ENCODE data around the gene COG8.
"Not testable (repeated sequence)": the region's sequence is repeated elsewhere in the genome, so short reads cannot be mapped to it uniquely, and the experiment has no call there.

The COG8 gene

GRCh38 chr16:69306031-69306430 is 33.3 kb downstream of the COG8 start:
- Histone ChIP-seq H3K4me3 (ENCODE audit: low read depth in 1 of 2, low read length in 2 of 2) (no peak overlapping the region), H3K4me1 (ENCODE audit: control insufficient read depth in 1 of 2, insufficient read depth in 2 of 2, low read length in 2 of 2) (no peaks in the 10 kb centered on the region), H3K27me3 (ENCODE audit: low read depth, low read length) (no peaks in the 10 kb centered on the region), H3K9me3 (ENCODE audit: control insufficient read depth in 1 of 2, low read length in 2 of 2) (no peaks in the 10 kb centered on the region), H3K36me3 (ENCODE audit: control insufficient read depth in 1 of 2, insufficient read depth in 2 of 2, low read length in 2 of 2) (peaks cover 9 to 13% of the 10 kb centered on the region in 2 donors), H3K27ac (ENCODE audit: low read length) (no peak overlapping the region)

- peaks cover 17 to 29% of the 10 kb centered on the region in 2 donors for H3K36me3 ChIP-seq (ENCODE audit: control insufficient read depth in 1 of 2, insufficient read depth in 2 of 2, low read length in 2 of 2)
- no peaks in the 10 kb centered on the region for H3K4me1 ChIP-seq (ENCODE audit: control insufficient read depth in 1 of 2, insufficient read depth in 2 of 2, low read length in 2 of 2)
- H3K9me3 ChIP-seq (ENCODE audit: control insufficient read depth in 1 of 2, low read length in 2 of 2): no peaks in the 10 kb centered on the region
- no peak overlapping the region for H3K4me3 ChIP-seq (ENCODE audit: low read depth in 1 of 2, low read length in 2 of 2)
- no peaks in the 10 kb centered on the region for H3K27me3 ChIP-seq (ENCODE audit: low read depth, low read length)
- H3K27ac ChIP-seq (ENCODE audit: low read length): no peak overlapping the region
Measured at GRCh38 chr16:69302301-69302700, 37.1 kb downstream of the COG8 start.

DNA sequence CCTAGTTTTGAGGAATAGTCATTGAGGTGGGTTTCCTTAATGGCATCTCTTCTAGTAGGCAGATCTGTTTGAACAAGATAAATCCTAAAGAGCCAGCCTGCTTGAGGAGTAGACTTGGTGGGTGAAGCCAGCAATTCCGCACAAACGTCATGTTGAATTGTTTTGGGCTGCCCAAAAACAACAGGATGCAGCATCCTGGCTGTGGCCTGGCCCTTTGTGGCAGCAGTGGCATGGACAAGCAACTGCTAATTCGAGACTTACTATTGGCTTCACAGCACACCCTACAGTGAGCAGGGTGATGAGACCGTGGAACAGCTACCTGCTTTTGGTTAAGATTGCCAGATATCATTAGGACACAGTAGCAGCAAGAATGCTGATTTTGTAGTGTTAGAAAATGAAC is 37.5 kb downstream of the COG8 start:
- H3K36me3 ChIP-seq (ENCODE audit: control insufficient read depth in 1 of 2, insufficient read depth in 2 of 2, low read length in 2 of 2): peaks cover 17 to 29% of the 10 kb centered on the region in 2 donors
- no peaks in the 10 kb centered on the region for H3K4me1 ChIP-seq (ENCODE audit: control insufficient read depth in 1 of 2, insufficient read depth in 2 of 2, low read length in 2 of 2)
- no peak overlapping the region for H3K27ac ChIP-seq (ENCODE audit: low read length)
- H3K27me3 ChIP-seq (ENCODE audit: low read depth, low read length): no peaks in the 10 kb centered on the region
- H3K4me3 ChIP-seq (ENCODE audit: low read depth in 1 of 2, low read length in 2 of 2): no peak overlapping the region
- no peaks in the 10 kb centered on the region for H3K9me3 ChIP-seq (ENCODE audit: control insufficient read depth in 1 of 2, low read length in 2 of 2)

DNA sequence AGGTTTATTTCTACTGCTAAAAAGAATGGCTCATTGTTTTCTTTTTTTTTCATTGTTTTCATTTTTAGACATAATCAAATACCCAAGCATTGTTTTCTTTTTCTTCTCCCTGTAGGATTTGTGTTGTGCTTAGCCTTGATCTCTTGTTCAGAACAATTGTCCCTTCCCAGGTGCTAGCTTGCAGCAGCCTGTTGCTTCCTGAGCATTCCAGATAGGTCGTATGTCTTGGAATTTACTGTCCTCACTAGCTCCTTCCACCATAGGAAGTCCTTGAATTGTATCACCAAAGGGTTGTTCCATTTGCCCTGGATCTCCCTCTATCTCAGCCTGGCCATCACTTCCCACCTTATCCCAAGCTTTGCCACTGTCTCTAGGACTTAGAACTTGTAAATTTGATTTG is 38.2 kb downstream of the COG8 start:
- Histone ChIP-seq H3K9me3 (ENCODE audit: control insufficient read depth in 1 of 2, low read length in 2 of 2) (no peaks in the 10 kb centered on the region), H3K27ac (ENCODE audit: low read length) (no peak overlapping the region), H3K4me1 (ENCODE audit: control insufficient read depth in 1 of 2, insufficient read depth in 2 of 2, low read length in 2 of 2) (no peaks in the 10 kb centered on the region), H3K36me3 (ENCODE audit: control insufficient read depth in 1 of 2, insufficient read depth in 2 of 2, low read length in 2 of 2) (peaks cover 17 to 29% of the 10 kb centered on the region in 2 donors), H3K27me3 (ENCODE audit: low read depth, low read length) (no peaks in the 10 kb centered on the region), H3K4me3 (ENCODE audit: low read depth in 1 of 2, low read length in 2 of 2) (no peak overlapping the region)

- H3K27ac ChIP-seq (ENCODE audit: low read length): no peak overlapping the region
- H3K4me1 ChIP-seq (ENCODE audit: control insufficient read depth in 1 of 2, insufficient read depth in 2 of 2, low read length in 2 of 2): no peaks in the 10 kb centered on the region
- no peak overlapping the region for H3K4me3 ChIP-seq (ENCODE audit: low read depth in 1 of 2, low read length in 2 of 2)
- peaks cover 17 to 21% of the 10 kb centered on the region in 2 donors for H3K36me3 ChIP-seq (ENCODE audit: control insufficient read depth in 1 of 2, insufficient read depth in 2 of 2, low read length in 2 of 2)
- no peaks in the 10 kb centered on the region for H3K9me3 ChIP-seq (ENCODE audit: control insufficient read depth in 1 of 2, low read length in 2 of 2)
- no peaks in the 10 kb centered on the region for H3K27me3 ChIP-seq (ENCODE audit: low read depth, low read length)
Measured at GRCh38 chr16:69298261-69298660, 41.1 kb downstream of the COG8 start.

- H3K27ac ChIP-seq (ENCODE audit: low read length); H3K9me3 ChIP-seq (ENCODE audit: control insufficient read depth in 1 of 2, low read length in 2 of 2); H3K4me3 ChIP-seq (ENCODE audit: low read depth in 1 of 2, low read length in 2 of 2); H3K4me1 ChIP-seq (ENCODE audit: control insufficient read depth in 1 of 2, insufficient read depth in 2 of 2, low read length in 2 of 2); H3K27me3 ChIP-seq (ENCODE audit: low read depth, low read length): not testable (repeated sequence)
- peaks cover 15 to 16% of the 10 kb centered on the region in 2 donors for H3K36me3 ChIP-seq (ENCODE audit: control insufficient read depth in 1 of 2, insufficient read depth in 2 of 2, low read length in 2 of 2)
Measured at GRCh38 chr16:69296771-69297170, 42.6 kb downstream of the COG8 start.

DNA sequence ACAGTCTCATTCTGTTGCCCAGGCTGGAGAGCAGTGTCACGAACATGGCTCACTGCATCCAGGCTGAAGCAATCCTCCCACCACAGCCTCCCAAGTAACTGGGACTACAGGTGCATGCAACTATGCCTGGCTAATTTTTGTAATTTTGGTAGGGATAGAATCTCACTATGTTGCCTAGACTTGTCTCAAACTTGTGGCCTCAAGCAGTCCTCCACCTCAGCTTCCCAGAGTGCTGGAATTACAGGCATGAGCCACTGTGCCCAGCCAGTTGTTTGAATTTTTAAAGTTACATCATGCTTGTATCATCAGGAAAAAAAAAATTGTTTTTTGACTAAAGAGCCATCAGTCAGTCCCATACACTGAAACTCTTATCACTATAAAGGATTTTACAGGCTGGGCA is 45.3 kb downstream of the COG8 start:
- Histone ChIP-seq H3K36me3 (ENCODE audit: control insufficient read depth in 1 of 2, insufficient read depth in 2 of 2, low read length in 2 of 2) (peaks cover 0 to 4% of the 10 kb centered on the region in 2 donors), H3K27ac (ENCODE audit: low read length) (no peak overlapping the region), H3K4me1 (ENCODE audit: control insufficient read depth in 1 of 2, insufficient read depth in 2 of 2, low read length in 2 of 2) (no peaks in the 10 kb centered on the region), H3K27me3 (ENCODE audit: low read depth, low read length) (no peaks in the 10 kb centered on the region), H3K4me3 (ENCODE audit: low read depth in 1 of 2, low read length in 2 of 2) (no peak overlapping the region), H3K9me3 (ENCODE audit: control insufficient read depth in 1 of 2, low read length in 2 of 2) (no peaks in the 10 kb centered on the region)

DNA sequence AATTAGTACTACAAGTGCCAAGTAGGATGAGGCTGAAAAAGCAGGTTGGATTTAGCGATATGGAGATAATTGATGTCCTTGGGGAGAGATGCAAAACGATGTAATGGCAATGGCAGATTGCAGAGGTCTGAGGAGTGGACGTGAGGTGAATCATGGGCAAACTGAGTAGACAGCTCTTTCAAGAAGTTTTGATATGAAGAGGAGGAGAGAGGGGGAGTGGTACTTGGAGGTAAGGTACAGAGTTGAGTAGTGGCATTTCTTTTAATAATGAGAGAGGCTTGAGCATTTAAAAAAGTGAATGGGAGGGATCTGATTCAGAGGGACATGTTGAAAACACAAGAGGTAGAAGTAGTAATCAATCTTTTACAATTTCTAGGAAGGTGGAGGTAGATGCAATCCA is 46.0 kb downstream of the COG8 start:
- Histone ChIP-seq H3K27ac (ENCODE audit: low read length) (no peak overlapping the region), H3K36me3 (ENCODE audit: control insufficient read depth in 1 of 2, insufficient read depth in 2 of 2, low read length in 2 of 2) (peaks cover 0 to 4% of the 10 kb centered on the region in 2 donors), H3K4me3 (ENCODE audit: low read depth in 1 of 2, low read length in 2 of 2) (no peak overlapping the region), H3K4me1 (ENCODE audit: control insufficient read depth in 1 of 2, insufficient read depth in 2 of 2, low read length in 2 of 2) (no peaks in the 10 kb centered on the region), H3K9me3 (ENCODE audit: control insufficient read depth in 1 of 2, low read length in 2 of 2) (no peaks in the 10 kb centered on the region), H3K27me3 (ENCODE audit: low read depth, low read length) (no peaks in the 10 kb centered on the region)

DNA sequence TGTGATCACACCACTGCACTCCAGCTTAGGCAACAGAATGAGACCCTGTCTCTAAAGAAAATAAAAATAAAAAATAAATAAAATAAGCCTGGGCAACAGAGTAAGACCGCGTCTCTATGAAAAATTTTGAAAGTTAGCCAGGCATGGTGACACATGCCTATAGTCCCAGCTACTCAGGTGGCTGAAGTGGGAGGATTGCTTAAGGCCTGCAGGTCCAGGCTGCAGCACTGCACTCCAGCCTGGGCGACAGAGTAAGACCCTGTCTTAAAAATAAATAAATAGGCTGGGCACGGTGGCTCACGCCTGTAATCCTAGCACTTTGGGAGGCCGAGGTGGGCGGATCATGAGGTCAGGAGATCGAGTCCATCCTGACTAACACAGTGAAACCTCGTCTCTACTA is 47.7 kb downstream of the COG8 start:
- H3K9me3 ChIP-seq (ENCODE audit: control insufficient read depth in 1 of 2, low read length in 2 of 2); H3K27ac ChIP-seq (ENCODE audit: low read length); H3K27me3 ChIP-seq (ENCODE audit: low read depth, low read length); H3K4me1 ChIP-seq (ENCODE audit: control insufficient read depth in 1 of 2, insufficient read depth in 2 of 2, low read length in 2 of 2); H3K36me3 ChIP-seq (ENCODE audit: control insufficient read depth in 1 of 2, insufficient read depth in 2 of 2, low read length in 2 of 2); H3K4me3 ChIP-seq (ENCODE audit: low read depth in 1 of 2, low read length in 2 of 2): not testable (repeated sequence)

DNA sequence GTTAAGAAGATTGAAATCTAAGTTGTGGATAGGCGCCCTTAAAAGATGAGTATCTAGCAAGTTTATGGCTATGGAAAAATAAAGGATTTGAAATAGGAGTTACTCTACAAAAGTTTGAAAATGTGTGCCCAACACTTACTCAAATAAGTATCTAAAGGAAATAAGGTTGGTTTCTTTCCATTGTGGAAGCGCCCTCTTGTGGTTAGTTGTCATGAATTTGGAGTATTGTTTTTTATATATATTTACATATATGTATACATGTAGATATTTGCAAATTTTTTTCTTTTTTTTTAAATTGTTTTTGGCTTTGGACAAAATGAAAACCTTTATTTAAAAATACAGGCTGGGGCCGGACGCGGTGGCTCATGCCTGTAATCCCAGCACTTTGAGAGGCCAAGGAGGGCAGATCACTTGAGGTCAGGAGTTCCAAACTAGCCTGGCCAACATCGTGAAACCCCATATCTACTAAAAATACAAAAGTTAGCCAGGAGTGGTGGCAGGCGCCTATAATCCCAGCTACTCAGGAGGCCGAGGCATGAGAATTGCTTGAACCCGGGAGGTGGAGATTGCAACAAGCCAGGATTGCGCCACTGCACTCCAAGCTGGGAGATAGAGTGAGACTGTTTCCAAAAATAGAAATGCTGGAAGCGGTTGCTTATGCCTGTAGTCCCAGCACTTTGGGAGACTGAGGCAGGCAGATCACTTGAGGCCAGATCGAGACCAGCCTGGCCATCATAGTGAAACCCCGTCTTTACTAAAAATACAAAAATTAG is 52.2 kb downstream of the COG8 start:
- peaks cover 4 to 17% of the 10 kb centered on the region in 2 donors for H3K36me3 ChIP-seq (ENCODE audit: control insufficient read depth in 1 of 2, insufficient read depth in 2 of 2, low read length in 2 of 2)
- H3K4me1 ChIP-seq (ENCODE audit: control insufficient read depth in 1 of 2, insufficient read depth in 2 of 2, low read length in 2 of 2): no peaks in the 10 kb centered on the region
- no peak overlapping the region for H3K27ac ChIP-seq (ENCODE audit: low read length)
- no peak overlapping the region for H3K4me3 ChIP-seq (ENCODE audit: low read depth in 1 of 2, low read length in 2 of 2)
- H3K27me3 ChIP-seq (ENCODE audit: low read depth, low read length): no peaks in the 10 kb centered on the region
- H3K9me3 ChIP-seq (ENCODE audit: control insufficient read depth in 1 of 2, low read length in 2 of 2): no peaks in the 10 kb centered on the region

GRCh38 chr16:69285240-69285639 is 54.1 kb downstream of the COG8 start:
- Histone ChIP-seq H3K36me3 (ENCODE audit: control insufficient read depth in 1 of 2, insufficient read depth in 2 of 2, low read length in 2 of 2) (peaks cover 4 to 14% of the 10 kb centered on the region in 2 donors), H3K27ac (ENCODE audit: low read length) (no peak overlapping the region), H3K4me3 (ENCODE audit: low read depth in 1 of 2, low read length in 2 of 2) (no peak overlapping the region), H3K27me3 (ENCODE audit: low read depth, low read length) (no peaks in the 10 kb centered on the region), H3K9me3 (ENCODE audit: control insufficient read depth in 1 of 2, low read length in 2 of 2) (no peaks in the 10 kb centered on the region), H3K4me1 (ENCODE audit: control insufficient read depth in 1 of 2, insufficient read depth in 2 of 2, low read length in 2 of 2) (no peaks in the 10 kb centered on the region)

DNA sequence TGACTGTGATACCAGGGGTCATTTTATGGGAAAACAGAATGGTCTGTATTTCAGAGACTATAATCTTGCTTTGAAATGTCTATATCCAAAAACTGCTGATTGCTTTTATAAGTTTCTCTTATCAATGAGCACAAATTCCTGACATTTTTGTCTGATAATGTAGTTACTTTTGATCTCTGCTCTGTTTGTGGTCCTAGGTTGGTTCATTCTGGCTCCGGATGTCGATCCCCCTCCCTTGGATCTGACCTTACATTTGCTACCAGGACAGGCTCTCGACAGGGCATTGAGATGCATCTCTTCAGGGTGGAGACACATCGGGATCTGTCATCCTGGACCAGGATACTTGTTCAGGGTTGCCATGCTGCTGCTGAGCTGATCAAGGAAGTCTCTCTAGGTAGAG is 55.5 kb downstream of the COG8 start:
- Histone ChIP-seq H3K4me3 (ENCODE audit: low read depth in 1 of 2, low read length in 2 of 2) (no peak overlapping the region), H3K9me3 (ENCODE audit: control insufficient read depth in 1 of 2, low read length in 2 of 2) (no peaks in the 10 kb centered on the region), H3K27ac (ENCODE audit: low read length) (no peak overlapping the region), H3K27me3 (ENCODE audit: low read depth, low read length) (no peaks in the 10 kb centered on the region), H3K36me3 (ENCODE audit: control insufficient read depth in 1 of 2, insufficient read depth in 2 of 2, low read length in 2 of 2) (peaks cover 4 to 14% of the 10 kb centered on the region in 2 donors), H3K4me1 (ENCODE audit: control insufficient read depth in 1 of 2, insufficient read depth in 2 of 2, low read length in 2 of 2) (no peaks in the 10 kb centered on the region)
